ENCODE measurements around the gene CD3E.

DNA sequence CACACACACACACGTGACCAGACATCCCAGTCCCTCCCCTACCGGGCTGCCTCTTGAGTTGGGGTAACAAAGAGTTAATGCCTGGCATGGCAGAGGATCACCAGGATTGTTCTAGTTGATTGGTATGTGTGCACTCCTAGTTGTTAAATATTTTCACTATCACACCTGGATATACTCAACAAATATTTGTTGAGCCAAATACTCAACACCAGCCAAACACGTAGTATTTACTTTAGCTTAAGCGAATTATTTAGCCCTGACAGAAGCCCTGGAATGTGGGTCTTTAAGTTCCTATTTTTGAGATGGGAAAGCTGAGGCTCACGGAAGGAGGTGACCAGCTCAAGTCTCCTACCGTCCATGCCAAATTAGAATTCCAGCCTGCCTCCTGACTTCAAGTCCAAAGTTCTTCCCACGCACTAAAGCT lies 10.5 kb downstream of the CD3E start:
- TF ChIP-seq, protein P1, sequence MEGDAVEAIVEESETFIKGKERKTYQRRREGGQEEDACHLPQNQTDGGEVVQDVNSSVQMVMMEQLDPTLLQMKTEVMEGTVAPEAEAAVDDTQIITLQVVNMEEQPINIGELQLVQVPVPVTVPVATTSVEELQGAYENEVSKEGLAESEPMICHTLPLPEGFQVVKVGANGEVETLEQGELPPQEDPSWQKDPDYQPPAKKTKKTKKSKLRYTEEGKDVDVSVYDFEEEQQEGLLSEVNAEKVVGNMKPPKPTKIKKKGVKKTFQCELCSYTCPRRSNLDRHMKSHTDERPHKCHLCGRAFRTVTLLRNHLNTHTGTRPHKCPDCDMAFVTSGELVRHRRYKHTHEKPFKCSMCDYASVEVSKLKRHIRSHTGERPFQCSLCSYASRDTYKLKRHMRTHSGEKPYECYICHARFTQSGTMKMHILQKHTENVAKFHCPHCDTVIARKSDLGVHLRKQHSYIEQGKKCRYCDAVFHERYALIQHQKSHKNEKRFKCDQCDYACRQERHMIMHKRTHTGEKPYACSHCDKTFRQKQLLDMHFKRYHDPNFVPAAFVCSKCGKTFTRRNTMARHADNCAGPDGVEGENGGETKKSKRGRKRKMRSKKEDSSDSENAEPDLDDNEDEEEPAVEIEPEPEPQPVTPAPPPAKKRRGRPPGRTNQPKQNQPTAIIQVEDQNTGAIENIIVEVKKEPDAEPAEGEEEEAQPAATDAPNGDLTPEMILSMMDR (IDR thresholded peaks at IDR 0.05), result no peak
- TF ChIP-seq EZH2 (IDR thresholded peaks at IDR 0.05; ENCODE audit: borderline replicate concordance, insufficient read depth, low read depth, low read length, poor library complexity, severe bottlenecking), result no peak
